ENCODE results near the gene MAZ. TPM values are rescaled to one million over a fixed set of nuclear protein-coding genes. Genes with fewer than 3 reads are reported as not detected.

Gene MAZ
- total and polyA plus RNA-seq, 2 of the 8 experiments (the other 6 are each of a cell fraction or from before 2014, with no cell fraction given) = 219 to 380 TPM

DNA sequence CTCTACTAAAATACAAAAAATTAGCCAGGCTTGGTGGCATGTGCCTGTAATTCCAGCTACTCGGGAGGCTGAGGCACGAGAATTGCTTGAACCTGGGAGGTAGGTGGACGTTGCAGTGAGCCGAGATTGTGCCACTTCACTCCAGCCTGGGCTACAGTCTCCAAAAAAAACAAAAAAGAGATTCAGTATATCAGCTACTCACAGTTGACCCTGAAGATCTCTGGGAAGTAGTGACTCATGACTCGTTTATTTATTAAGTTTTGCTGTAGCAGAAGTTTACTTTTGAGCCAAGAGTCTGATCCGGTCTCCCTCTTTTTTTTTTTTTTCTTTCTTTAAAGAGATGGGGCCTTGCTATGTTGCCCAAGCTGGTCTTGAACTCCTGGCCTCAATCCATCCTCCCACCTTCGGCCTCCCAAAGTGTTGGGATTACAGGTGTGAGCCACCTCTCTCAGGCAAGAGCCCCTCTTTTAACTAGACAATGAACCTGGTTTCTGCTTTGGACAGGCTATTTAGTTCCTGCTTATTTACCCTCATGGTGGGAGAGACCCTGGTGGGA is 18.3 kb downstream of the MAZ start:
- H3K9me3 ChIP-seq (ENCODE audit: insufficient read depth in 2 of 2, low read depth in 1 of 2, low read length in 1 of 2) = no peaks in the 10 kb centered on the region
- no peak overlapping the region for H2BK20ac ChIP-seq (ENCODE audit: low read length)
- no peak overlapping the region for H4K91ac ChIP-seq (replicated peaks; ENCODE audit: insufficient read length, low read length)
- TF ChIP-seq EGR1 (IDR thresholded peaks at IDR 0.05; ENCODE audit: borderline replicate concordance, low read depth, low read length) (no peak), RXRA (IDR thresholded peaks at IDR 0.05; ENCODE audit: insufficient read depth, low read depth, low read length) (no peak), RNF2 (IDR thresholded peaks at IDR 0.05; ENCODE audit: borderline replicate concordance, low read depth, low read length, missing control alignments, poor library complexity, severe bottlenecking) (no peak), NANOG (IDR thresholded peaks at IDR 0.05; ENCODE audit: insufficient read depth, low read depth, low read length, poor library complexity, severe bottlenecking) (no peak), CBX8 (IDR thresholded peaks at IDR 0.05; ENCODE audit: borderline replicate concordance, low read depth, low read length) (no peak), BRCA1 (IDR thresholded peaks at IDR 0.05; ENCODE audit: low read depth, low read length) (no peak), EZH2 (IDR thresholded peaks at IDR 0.05; ENCODE audit: low read depth, low read length, severe bottlenecking) (no peak), POLR2AphosphoS5 (IDR thresholded peaks at IDR 0.05; ENCODE audit: low read depth, low read length) (no peak), HDAC2 (IDR thresholded peaks at IDR 0.05; ENCODE audit: borderline replicate concordance in 1 of 2, low read depth in 2 of 2, low read length in 2 of 2) (no peak), TBP (IDR thresholded peaks at IDR 0.05; ENCODE audit: low read depth, low read length) (no peak), RAD21 (IDR thresholded peaks at IDR 0.05 in 1 of 2, conservative IDR thresholded peaks at IDR 0.05 in 1 of 2; ENCODE audit: low read depth in 2 of 2, low read length in 2 of 2) (no peak)
- no peak overlapping the region for H3K9ac ChIP-seq (replicated peaks in 1 of 4; ENCODE audit: extremely low read depth in 1 of 4, low read depth in 3 of 4, low read length in 3 of 4)
- H2BK5ac ChIP-seq (ENCODE audit: low read depth, low read length) = peak overlapping the region; percentile 39; the same call in 1 of the 2 replicates
- H3K56ac ChIP-seq (replicated peaks; ENCODE audit: insufficient read length, low read depth, low read length) = no peak overlapping the region
- no peak overlapping the region for H2BK15ac ChIP-seq (ENCODE audit: low read length)
- no peak overlapping the region for H4K5ac ChIP-seq (ENCODE audit: insufficient read length, low read depth, low read length)
- no peak overlapping the region for H2AFZ ChIP-seq (ENCODE audit: low read length)
- FAIRE-seq (no peak), DNase-seq (ENCODE audit: low read depth in 1 of 2, low spot score in 2 of 2) (no peak)
- H3K4ac ChIP-seq (replicated peaks; ENCODE audit: insufficient read length, low read depth, low read length) = no peak overlapping the region
- H3K4me1 ChIP-seq (replicated peaks in 1 of 4; ENCODE audit: control insufficient read depth in 3 of 4, insufficient read depth in 4 of 4, low read length in 3 of 4) = peaks cover 0 to 8% (median 3%) of the 10 kb centered on the region in 4 experiments; a peak in 5 of 7 replicates
- no peak overlapping the region for H3K27ac ChIP-seq (ENCODE audit: low read depth, low read length)
- H4K8ac ChIP-seq (ENCODE audit: extremely low read depth, insufficient read depth, low read length) = no peak overlapping the region
- peak overlapping the region; percentile 82; the same call in 1 of the 2 replicates for H2AK5ac ChIP-seq (ENCODE audit: low read depth, low read length)
- H3K23me2 ChIP-seq (ENCODE audit: low read depth, low read length) = no peaks in the 10 kb centered on the region; the same call in none of the 2 replicates
- no peak overlapping the region for H3K18ac ChIP-seq (ENCODE audit: extremely low read depth, low read length)
- no peak overlapping the region for H3K14ac ChIP-seq (ENCODE audit: insufficient read length)
- WGBS, 2 experiments (ENCODE audit: extremely low coverage in 1 of 2, insufficient coverage in 1 of 2, insufficient read length in 1 of 2, insufficient replicate concordance in 2 of 2, low coverage in 1 of 2, low lambda C conversion rate in 2 of 2, missing lambda C conversion rate in 1 of 2) = 92% methylated on average over 7 of the region's 7 CpGs; no CpG with 5 or more reads in 1 of the 2 experiments
- H3K4me3 ChIP-seq (ENCODE audit: extremely low read depth in 1 of 4, insufficient read depth in 2 of 4, low read depth in 3 of 4, low read length in 4 of 4) = no peak overlapping the region
- no peak overlapping the region for H2BK12ac ChIP-seq (ENCODE audit: low read depth, low read length)
- no peak overlapping the region for H3K4me2 ChIP-seq (ENCODE audit: insufficient read depth in 1 of 2, low read depth in 2 of 2, low read length in 2 of 2)
- no peaks in the 10 kb centered on the region for H3K79me2 ChIP-seq (ENCODE audit: control insufficient read depth in 1 of 2, insufficient read depth in 2 of 2, low read length in 2 of 2)
- H3K79me1 ChIP-seq (ENCODE audit: low read depth, low read length) = peaks cover 5% of the 10 kb centered on the region; the same call in 1 of the 2 replicates
- H2BK120ac ChIP-seq (replicated peaks; ENCODE audit: low read depth, low read length) = no peak overlapping the region
- H3K36me3 ChIP-seq (ENCODE audit: control insufficient read depth in 2 of 4, insufficient read depth in 4 of 4, low read length in 3 of 4) = peaks cover under 1 to 7% (median 6%) of the 10 kb centered on the region in 4 experiments; a peak in 7 of 8 replicates
- POLR2A ChIA-PET (ENCODE audit: partially characterized antibody) = interaction anchor here (0.6 to 16.6 kb wide), 9 partner anchors 10 to 181 kb away, joined by 3 to 167 read pairs (median 6); no protein-coding TSS in a partner anchor
- peaks cover 0 to 2% of the 10 kb centered on the region in 2 experiments for H4K20me1 ChIP-seq (replicated peaks in 1 of 2; ENCODE audit: control insufficient read depth in 1 of 2, insufficient read depth in 2 of 2, low read length in 2 of 2)
- H3K23ac ChIP-seq (ENCODE audit: insufficient read length) = no peak overlapping the region
- CTCF ChIA-PET (ENCODE audit: partially characterized antibody) = interaction anchor here (0.8 to 17.5 kb wide), 3 partner anchors 10 to 28 kb away, joined by 3 to 212 read pairs (median 4); no protein-coding TSS in a partner anchor
- no peaks in the 10 kb centered on the region for H3K27me3 ChIP-seq (replicated peaks in 1 of 4; ENCODE audit: control insufficient read depth in 3 of 4, extremely low read depth in 1 of 4, insufficient read depth in 3 of 4, low read length in 3 of 4)

Data from H1 (cell line).